ENCODE measurements around the gene MCF2L.

GRCh38 chr13:113090415-113090770, 121.4 kb downstream of the MCF2L start:
- TF ChIP-seq CTCF (IDR thresholded peaks at IDR 0.05) (no peak), POLR2A (IDR thresholded peaks at IDR 0.05) (no peak)

All from body of pancreas (tissue), 4 donors.